ENCODE measurements around the gene PDE11A.

DNA sequence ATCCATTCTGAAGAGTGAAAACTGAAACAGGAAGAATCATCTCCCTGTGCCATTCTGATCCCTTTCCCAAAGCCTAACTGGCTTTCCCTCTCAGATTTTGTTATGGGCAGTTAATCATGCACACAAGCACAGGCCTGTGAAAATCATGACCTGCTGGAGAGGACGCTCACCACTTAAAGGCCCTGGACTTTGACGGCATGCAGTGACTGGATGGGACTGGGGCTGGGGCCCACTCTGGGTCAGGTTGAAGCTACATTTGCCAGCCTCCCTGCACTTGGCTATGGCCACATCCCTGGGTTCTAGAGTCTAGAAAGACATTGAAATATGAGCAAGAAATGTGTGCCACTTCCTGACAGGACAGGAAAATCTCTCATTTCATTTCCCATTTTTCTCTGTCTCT is 12.9 kb downstream of the PDE11A start:
- TF ChIP-seq POLR2A (IDR thresholded peaks at IDR 0.05), result no peak
- TF ChIP-seq, protein P1, sequence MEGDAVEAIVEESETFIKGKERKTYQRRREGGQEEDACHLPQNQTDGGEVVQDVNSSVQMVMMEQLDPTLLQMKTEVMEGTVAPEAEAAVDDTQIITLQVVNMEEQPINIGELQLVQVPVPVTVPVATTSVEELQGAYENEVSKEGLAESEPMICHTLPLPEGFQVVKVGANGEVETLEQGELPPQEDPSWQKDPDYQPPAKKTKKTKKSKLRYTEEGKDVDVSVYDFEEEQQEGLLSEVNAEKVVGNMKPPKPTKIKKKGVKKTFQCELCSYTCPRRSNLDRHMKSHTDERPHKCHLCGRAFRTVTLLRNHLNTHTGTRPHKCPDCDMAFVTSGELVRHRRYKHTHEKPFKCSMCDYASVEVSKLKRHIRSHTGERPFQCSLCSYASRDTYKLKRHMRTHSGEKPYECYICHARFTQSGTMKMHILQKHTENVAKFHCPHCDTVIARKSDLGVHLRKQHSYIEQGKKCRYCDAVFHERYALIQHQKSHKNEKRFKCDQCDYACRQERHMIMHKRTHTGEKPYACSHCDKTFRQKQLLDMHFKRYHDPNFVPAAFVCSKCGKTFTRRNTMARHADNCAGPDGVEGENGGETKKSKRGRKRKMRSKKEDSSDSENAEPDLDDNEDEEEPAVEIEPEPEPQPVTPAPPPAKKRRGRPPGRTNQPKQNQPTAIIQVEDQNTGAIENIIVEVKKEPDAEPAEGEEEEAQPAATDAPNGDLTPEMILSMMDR (IDR thresholded peaks at IDR 0.05), result no peak

All from lower leg skin (tissue), 3 donors.